K562 (cell line): ENCODE data around the gene SFXN2. TPM values are rescaled to one million over a fixed set of nuclear protein-coding genes. Genes with fewer than 3 reads are reported as not detected.

ENCODE experiments used
- ATAC-seq: fragments of 200-7000 bp; cut with Tn5 transposase; 3 replicates; pipeline ENCODE4 v1.9.1; 2020; ENCODE audit warnings: moderate library complexity
- BruUV-seq: library from RNA; stranded (reverse); fragments of 400-500 nt; replicated peaks from 2 replicates; lab custom pipeline; 2021; lab: Mats Ljungman, UMichigan
- CTCF ChIA-PET: fragments of 300-600 bp; formaldehyde crosslinking; extraction: SDS; loops from one replicate; lab custom pipeline; 2021; ENCODE audit warnings: low intra/inter-chr PET ratio; lab: Yijun Ruan, JAX
- POLR2A ChIA-PET: fragments of 300-600, 350-650 bp; sonication (Branson Sonifier 250); formaldehyde crosslinking; extraction: SDS; loops from one replicate; lab custom pipeline; 2021; ENCODE audit warnings: antibody characterized with exemption, inconsistent platforms; lab: Yijun Ruan, JAX
- DNase-seq, 4 experiments: peaks; one replicate each; pipeline versions ENCODE4 v3.0.0 to v3.0.0-alpha.2; 2011 to 2018; ENCODE audit warnings: low spot score in 3 of 4, mixed read lengths in 3 of 4; ENCODE audit errors: extremely low read depth in 1 of 4
- FAIRE-seq: peaks from 2 replicates; lab custom pipeline; 2011; peaks lifted over from hg19 to GRCh38; lab: Jason Lieb, UNC
- H2AFZ ChIP-seq: 2 replicates; pipeline ENCODE4 v1.6.0; 2011; ENCODE audit warnings: low read depth, low read length, control low read depth, inconsistent platforms
- H3K27ac ChIP-seq: fragments of 200-600 bp; 3 replicates; pipeline ENCODE4 v1.8.0; 2011; ENCODE audit warnings: low read depth, mild to moderate bottlenecking, control low read depth, inconsistent platforms, low read length, moderate library complexity, mixed read lengths; ENCODE audit errors: extremely low read depth
- H3K27me3 ChIP-seq, 2 experiments: fragments of 300-600 bp in 1 of 2; 2 replicates in 1 of 2; 3 replicates in 1 of 2; pipeline versions ENCODE4 v1.6.0 to v1.8.0; 2011; ENCODE audit warnings: inconsistent platforms in 2 of 2, low read length in 2 of 2, mild to moderate bottlenecking in 1 of 2, mixed read lengths in 1 of 2, moderate library complexity in 1 of 2; ENCODE audit not compliant: control insufficient read depth in 2 of 2, insufficient read depth in 2 of 2
- H3K36me3 ChIP-seq: fragments of 300-600 bp; 3 replicates; pipeline ENCODE4 v1.8.0; 2011; ENCODE audit warnings: mild to moderate bottlenecking, low read length, inconsistent platforms; ENCODE audit not compliant: control insufficient read depth, insufficient read depth
- H3K4me1 ChIP-seq, 2 experiments: fragments of 200-600 bp in 1 of 2; replicated peaks in 1 of 2; 2 replicates in 1 of 2; 3 replicates in 1 of 2; pipeline versions ENCODE4 v1.5.1 to v1.8.0; 2011; ENCODE audit warnings: inconsistent platforms in 2 of 2, low read length in 2 of 2, mild to moderate bottlenecking in 1 of 2, mixed read lengths in 1 of 2, moderate library complexity in 1 of 2; ENCODE audit not compliant: control insufficient read depth in 2 of 2, insufficient read depth in 2 of 2
- H3K4me2 ChIP-seq: 2 replicates; pipeline ENCODE4 v1.6.1; 2011; ENCODE audit warnings: low read length, control low read depth, inconsistent platforms, mixed read lengths; ENCODE audit not compliant: insufficient read depth
- H3K4me3 ChIP-seq: fragments of 200-600 bp; sonication (generic), shearing (Covaris generic); 2 replicates; pipeline ENCODE4 v1.5.1; 2016; ENCODE audit warnings: control low read depth, inconsistent platforms
- H3K79me2 ChIP-seq: fragments of 200-600 bp; 3 replicates; pipeline ENCODE4 v1.8.0; 2011; ENCODE audit warnings: low read length, inconsistent platforms; ENCODE audit not compliant: control insufficient read depth, insufficient read depth
- H3K9ac ChIP-seq, 2 experiments: 2 replicates each; pipeline versions ENCODE4 v1.6.0 to v1.6.1; 2011; ENCODE audit warnings: low read depth in 2 of 2, low read length in 2 of 2, control low read depth in 1 of 2, inconsistent platforms in 1 of 2, mild to moderate bottlenecking in 1 of 2, mixed read lengths in 1 of 2; ENCODE audit not compliant: insufficient read depth in 1 of 2
- H3K9me1 ChIP-seq: one replicate; pipeline ENCODE4 v1.6.0; 2011; ENCODE audit warnings: inconsistent platforms, mild to moderate bottlenecking, low read length, moderate library complexity; ENCODE audit not compliant: control insufficient read depth, insufficient read depth
- H3K9me3 ChIP-seq: replicated peaks from 2 replicates; pipeline ENCODE4 v1.5.1; 2011; ENCODE audit warnings: low read depth, low read length, inconsistent platforms; ENCODE audit not compliant: control insufficient read depth, insufficient read depth
- H4K20me1 ChIP-seq: replicated peaks from 2 replicates; pipeline ENCODE4 v1.6.1; 2011; ENCODE audit warnings: low read length, inconsistent platforms, mixed read lengths; ENCODE audit not compliant: control insufficient read depth, insufficient read depth
- ARNT ChIP-seq, 2 experiments: fragments of 450-650 bp; IDR thresholded peaks; 2 replicates each; pipeline ENCODE4 v1.6.1; 2016; ENCODE audit warnings: mild to moderate bottlenecking in 1 of 2
- HNRNPH1 ChIP-seq: fragments of 200-400 bp; formaldehyde crosslinking; optimal IDR thresholded peaks from 2 replicates; pipeline ENCODE3; 2017; ENCODE audit warnings: low read depth, mild to moderate bottlenecking, low read length, moderate library complexity
- PCBP2 ChIP-seq: fragments of 200-400 bp; formaldehyde crosslinking; IDR thresholded peaks from 2 replicates; pipeline ENCODE4 v1.6.1; 2018; ENCODE audit warnings: low read length, low read depth, mild to moderate bottlenecking, moderate library complexity; ENCODE audit not compliant: poor library complexity, severe bottlenecking
- SNIP1 ChIP-seq: fragments of 450-650 bp; IDR thresholded peaks from 2 replicates; pipeline ENCODE4 v1.7.1; 2017; ENCODE audit warnings: low read depth, mild to moderate bottlenecking
- TAF7 ChIP-seq: fragments of 450-650 bp; IDR thresholded peaks from 2 replicates; pipeline ENCODE4 v1.6.1; 2016; ENCODE audit warnings: missing genetic modification characterization, missing compliant biosample characterization
- WHSC1 ChIP-seq: IDR thresholded peaks from one replicate; pipeline ENCODE4 v1.6.1; 2012; ENCODE audit warnings: low read length, control low read depth, inconsistent platforms
- ZC3H11A ChIP-seq: IDR thresholded peaks from 2 replicates; pipeline ENCODE4 v1.6.1; 2012; ENCODE audit warnings: low read depth, low read length, improper control_type of control experiment
- ZNF583 ChIP-seq: fragments of 250-450 bp; sonication (Bioruptor Pico); IDR thresholded peaks from 2 replicates; pipeline ENCODE4 v1.4.0; 2020
- WGBS: fragments of 100-300 bp; shearing (Covaris generic); methylation state at CpG from one replicate; pipeline ENCODE4 v1.1.6; 2016; ENCODE audit warnings: low coverage, mixed read lengths; ENCODE audit not compliant: insufficient coverage; ENCODE audit errors: missing lambda C conversion rate; 5-methylcytosine and 5-hydroxymethylcytosine counted together
- in situ Hi-C: fragments of 300-500 bp; cut with MboI; formaldehyde crosslinking; loops from 4 replicates; pipeline ENCODE4 v1.15.0; 2018; ENCODE audit warnings: inconsistent platforms, mixed read lengths
- intact Hi-C: fragments of 100-400 bp; cut with micrococcal nuclease; formaldehyde crosslinking; loops from 2 replicates; pipeline ENCODE4 v1.14.2; 2022
- polyA plus RNA-seq, 8 experiments: library from polyadenylated mRNA; depleted of rRNA in 4 of 8; stranded (reverse) in 5 of 8; unstranded in 3 of 8; fragments of >200 nt; fragmentation: Nextera tagmentation in 2 of 8; fragmentation: Illumina TruSeq in 1 of 8; extraction: Ambion mirVana in 2 of 8; extraction: Trizol in 1 of 8; gene quantifications; 2 replicates each; pipeline versions ENCODE4 v1.2.1 to v1.2.3, GENCODE V29; 2011 to 2014; ENCODE audit warnings: inconsistent platforms in 1 of 8, missing spikeins in 1 of 8
- total RNA-seq, 7 experiments: library from RNA; depleted of rRNA in 6 of 7; stranded (reverse); fragments of >200 nt in 6 of 7; fragmentation: Illumina TruSeq in 2 of 7; extraction: Trizol in 2 of 7; gene quantifications; 2 replicates each; pipeline versions ENCODE4 v1.2.1 to v1.2.3, GENCODE V29; 2011 to 2021; ENCODE audit warnings: low replicate concordance in 1 of 7
- TF ChIP-seq, protein P1 (sequence below): fragments of 450-650 bp; IDR thresholded peaks from 2 replicates; pipeline ENCODE4 v1.6.1; 2018; ENCODE audit not compliant: partially characterized antibody
- TF ChIP-seq, protein P2 (sequence below): fragments of 250-450 bp; sonication (Bioruptor Pico); IDR thresholded peaks from 2 replicates; pipeline ENCODE4 v1.9.0; 2021; ENCODE audit warnings: mild to moderate bottlenecking, inconsistent platforms

SFXN2 gene
- total and polyA plus RNA-seq, 9 of the 15 experiments (the other 6 are each of a cell fraction or from before 2014, with no cell fraction given): 7.3 to 23.8 (median 15.7) TPM

GRCh38 chr10:102705531-102705930 lies 8.9 kb upstream of the SFXN2 start (continued):
- TF ChIP-seq, protein P1, sequence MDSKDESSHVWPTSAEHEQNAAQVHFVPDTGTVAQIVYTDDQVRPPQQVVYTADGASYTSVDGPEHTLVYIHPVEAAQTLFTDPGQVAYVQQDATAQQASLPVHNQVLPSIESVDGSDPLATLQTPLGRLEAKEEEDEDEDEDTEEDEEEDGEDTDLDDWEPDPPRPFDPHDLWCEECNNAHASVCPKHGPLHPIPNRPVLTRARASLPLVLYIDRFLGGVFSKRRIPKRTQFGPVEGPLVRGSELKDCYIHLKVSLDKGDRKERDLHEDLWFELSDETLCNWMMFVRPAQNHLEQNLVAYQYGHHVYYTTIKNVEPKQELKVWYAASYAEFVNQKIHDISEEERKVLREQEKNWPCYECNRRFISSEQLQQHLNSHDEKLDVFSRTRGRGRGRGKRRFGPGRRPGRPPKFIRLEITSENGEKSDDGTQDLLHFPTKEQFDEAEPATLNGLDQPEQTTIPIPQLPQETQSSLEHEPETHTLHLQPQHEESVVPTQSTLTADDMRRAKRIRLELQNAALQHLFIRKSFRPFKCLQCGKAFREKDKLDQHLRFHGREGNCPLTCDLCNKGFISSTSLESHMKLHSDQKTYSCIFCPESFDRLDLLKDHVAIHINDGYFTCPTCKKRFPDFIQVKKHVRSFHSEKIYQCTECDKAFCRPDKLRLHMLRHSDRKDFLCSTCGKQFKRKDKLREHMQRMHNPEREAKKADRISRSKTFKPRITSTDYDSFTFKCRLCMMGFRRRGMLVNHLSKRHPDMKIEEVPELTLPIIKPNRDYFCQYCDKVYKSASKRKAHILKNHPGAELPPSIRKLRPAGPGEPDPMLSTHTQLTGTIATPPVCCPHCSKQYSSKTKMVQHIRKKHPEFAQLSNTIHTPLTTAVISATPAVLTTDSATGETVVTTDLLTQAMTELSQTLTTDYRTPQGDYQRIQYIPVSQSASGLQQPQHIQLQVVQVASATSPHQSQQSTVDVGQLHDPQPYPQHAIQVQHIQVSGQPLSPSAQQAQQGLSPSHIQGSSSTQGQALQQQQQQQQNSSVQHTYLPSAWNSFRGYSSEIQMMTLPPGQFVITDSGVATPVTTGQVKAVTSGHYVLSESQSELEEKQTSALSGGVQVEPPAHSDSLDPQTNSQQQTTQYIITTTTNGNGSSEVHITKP: no peak

- no peak for ATAC-seq
- no peaks in the 10 kb centered on the region for H3K9me1 ChIP-seq
- POLR2A ChIA-PET: interaction anchor here (0.5 to 2.1 kb wide), 4 partner anchors 9 to 110 kb away, joined by 3 to 8 read pairs (median 4); no protein-coding TSS in a partner anchor
- DNase-seq: peak in 1 of 4 experiments; percentile 16
- FAIRE-seq: peak; percentile 49
- in situ Hi-C loops: no loop called here
- H3K9ac ChIP-seq: peak overlapping the region in 1 of 2 experiments; percentile 67; a peak in 2 of 4 replicates
- 8% methylated on average over 4 of the region's 4 CpGs for WGBS
- H3K4me3 ChIP-seq: no peak overlapping the region
- peak overlapping the region; percentile 83 for H3K27ac ChIP-seq
- CTCF ChIA-PET: no interaction called here
- H3K4me2 ChIP-seq: peak overlapping the region; percentile 67
- H3K79me2 ChIP-seq: peaks cover 50% of the 10 kb centered on the region
- intact Hi-C loops: loop anchor here (5.0 kb wide), 2 partner anchors 38 to 63 kb away; no protein-coding TSS in a partner anchor
- no TSS peak for BruUV-seq
- H3K4me1 ChIP-seq: peaks cover 18 to 21% of the 10 kb centered on the region in 2 experiments; a peak in 4 of 5 replicates
- H3K9me3 ChIP-seq: no peaks in the 10 kb centered on the region
- H3K27me3 ChIP-seq: no peaks in the 10 kb centered on the region
- no peaks in the 10 kb centered on the region for H3K36me3 ChIP-seq
- H4K20me1 ChIP-seq: no peaks in the 10 kb centered on the region
- peak overlapping the region; percentile 82 for H2AFZ ChIP-seq
- TF ChIP-seq WHSC1 (no peak), TAF7 (tag) (no peak), ARNT (IDR thresholded peaks at IDR 0.05) (no peak), ZNF583 (CRISPR knock-in tag) (no peak), PCBP2 (no peak), HNRNPH1 (no peak), SNIP1 (no peak), ZC3H11A (no peak)
- TF ChIP-seq, protein P2, sequence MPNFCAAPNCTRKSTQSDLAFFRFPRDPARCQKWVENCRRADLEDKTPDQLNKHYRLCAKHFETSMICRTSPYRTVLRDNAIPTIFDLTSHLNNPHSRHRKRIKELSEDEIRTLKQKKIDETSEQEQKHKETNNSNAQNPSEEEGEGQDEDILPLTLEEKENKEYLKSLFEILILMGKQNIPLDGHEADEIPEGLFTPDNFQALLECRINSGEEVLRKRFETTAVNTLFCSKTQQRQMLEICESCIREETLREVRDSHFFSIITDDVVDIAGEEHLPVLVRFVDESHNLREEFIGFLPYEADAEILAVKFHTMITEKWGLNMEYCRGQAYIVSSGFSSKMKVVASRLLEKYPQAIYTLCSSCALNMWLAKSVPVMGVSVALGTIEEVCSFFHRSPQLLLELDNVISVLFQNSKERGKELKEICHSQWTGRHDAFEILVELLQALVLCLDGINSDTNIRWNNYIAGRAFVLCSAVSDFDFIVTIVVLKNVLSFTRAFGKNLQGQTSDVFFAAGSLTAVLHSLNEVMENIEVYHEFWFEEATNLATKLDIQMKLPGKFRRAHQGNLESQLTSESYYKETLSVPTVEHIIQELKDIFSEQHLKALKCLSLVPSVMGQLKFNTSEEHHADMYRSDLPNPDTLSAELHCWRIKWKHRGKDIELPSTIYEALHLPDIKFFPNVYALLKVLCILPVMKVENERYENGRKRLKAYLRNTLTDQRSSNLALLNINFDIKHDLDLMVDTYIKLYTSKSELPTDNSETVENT (CRISPR knock-in tag): no peak
These were observed 3.8 kb upstream of the SFXN2 start for GRCh38 chr10:102710609-102711008.
